Stimulated activated CD4-positive, alpha-beta T cell treated with anti-CD3 and anti-CD28 coated beads, Interleukin-2, amount 100 ng/mL, for 48 hours (primary cell): ENCODE results near the gene LURAP1L.

Experiments used
- DNase-seq, 2 donors: peaks; one replicate each; pipeline ENCODE4 v3.0.0-alpha.2; 2020

The LURAP1L gene

GRCh38 chr9:12813960-12814876 is 39.4 kb downstream of the LURAP1L start:
- no peak for DNase-seq

GRCh38 chr9:12814877-12815237 is 40.0 kb downstream of the LURAP1L start:
- DNase-seq, result no peak

- DNase-seq, result no peak
Observed at GRCh38 chr9:12815888-12816287, 41.1 kb downstream of the LURAP1L start.

GRCh38 chr9:12816656-12817101 is 41.9 kb downstream of the LURAP1L start:
- no peak for DNase-seq

- DNase-seq, result no peak
Observed at GRCh38 chr9:12817702-12818101, 42.9 kb downstream of the LURAP1L start.

GRCh38 chr9:12818431-12819000 is 43.7 kb downstream of the LURAP1L start:
- DNase-seq, result no peak

- DNase-seq, result no peak
Observed at GRCh38 chr9:12819436-12820185, 44.8 kb downstream of the LURAP1L start.

GRCh38 chr9:12822111-12822510 is 47.3 kb downstream of the LURAP1L start:
- DNase-seq, result no peak

- no peak for DNase-seq
Observed at GRCh38 chr9:12826924-12827565, 52.2 kb downstream of the LURAP1L start.

GRCh38 chr9:12833701-12834100 is 58.9 kb downstream of the LURAP1L start:
- DNase-seq, result no peak

- DNase-seq, result no peak
Observed at GRCh38 chr9:12838546-12838945, 63.7 kb downstream of the LURAP1L start.

GRCh38 chr9:12843735-12844134 is 68.9 kb downstream of the LURAP1L start:
- no peak for DNase-seq

GRCh38 chr9:12846035-12846434 is 71.2 kb downstream of the LURAP1L start:
- DNase-seq, result no peak

- DNase-seq, result no peak
Observed at GRCh38 chr9:12847561-12847960, 72.7 kb downstream of the LURAP1L start.

GRCh38 chr9:12849486-12850003 is 74.7 kb downstream of the LURAP1L start:
- no peak for DNase-seq

GRCh38 chr9:12851341-12852090 is 76.7 kb downstream of the LURAP1L start:
- no peak for DNase-seq

- no peak for DNase-seq
Observed at GRCh38 chr9:12853051-12853450, 78.2 kb downstream of the LURAP1L start.

- no peak for DNase-seq
Observed at GRCh38 chr9:12854221-12854620, 79.4 kb downstream of the LURAP1L start.

GRCh38 chr9:12855066-12855465 is 80.2 kb downstream of the LURAP1L start:
- DNase-seq, result no peak

- DNase-seq, result no peak
Observed at GRCh38 chr9:12856603-12857002, 81.8 kb downstream of the LURAP1L start.

- DNase-seq, result no peak
Observed at GRCh38 chr9:12859704-12860251, 85.0 kb downstream of the LURAP1L start.

GRCh38 chr9:12860998-12861397 is 86.2 kb downstream of the LURAP1L start:
- no peak for DNase-seq
